GM23338 (cell line): ENCODE results near the gene COL18A1. TPM values are rescaled to one million over a fixed set of nuclear protein-coding genes. Genes with fewer than 3 reads are reported as not detected.
A peak's percentile ranks its signal among the peaks of the same experiment; 100 is the strongest.

Source experiments
- ATAC-seq: fragments of 200-7000 bp; cut with Tn5 transposase; 3 replicates; pipeline ENCODE4 v1.9.1; 2020
- DNase-seq: peaks from one replicate; pipeline ENCODE4 v3.0.0-alpha.2; 2015; ENCODE audit warnings: low spot score
- H2AFZ ChIP-seq: fragments of 200-600 bp; sonication (generic); 2 replicates; pipeline ENCODE4 v1.8.0; 2016; ENCODE audit warnings: antibody characterized with exemption, mild to moderate bottlenecking, moderate library complexity
- H3F3A ChIP-seq: fragments of 200-600 bp; sonication (generic); replicated peaks from 2 replicates; pipeline ENCODE4 v1.8.0; 2017; ENCODE audit warnings: antibody characterized with exemption, mixed run types, low read depth
- H3K27ac ChIP-seq: fragments of 200-600 bp; sonication (generic); 2 replicates; pipeline ENCODE4 v1.6.1; 2016; ENCODE audit warnings: low read depth
- H3K27me3 ChIP-seq: fragments of 200-600 bp; sonication (generic); 2 replicates; pipeline ENCODE4 v1.8.0; 2016; ENCODE audit warnings: mild to moderate bottlenecking, mixed run types, moderate library complexity; ENCODE audit not compliant: insufficient read depth
- H3K36me3 ChIP-seq: fragments of 200-600 bp; sonication (generic); 2 replicates; pipeline ENCODE4 v1.8.0; 2016; ENCODE audit warnings: mild to moderate bottlenecking; ENCODE audit not compliant: insufficient read depth
- H3K4me1 ChIP-seq: fragments of 200-600 bp; sonication (generic); 2 replicates; pipeline ENCODE4 v1.8.0; 2016; ENCODE audit warnings: mild to moderate bottlenecking, moderate library complexity; ENCODE audit not compliant: insufficient read depth
- H3K4me2 ChIP-seq: fragments of 200-600 bp; sonication (generic); 2 replicates; pipeline ENCODE4 v1.7.1; 2017; ENCODE audit warnings: mixed run types
- H3K4me3 ChIP-seq: fragments of 200-600 bp; sonication (generic); 2 replicates; pipeline ENCODE4 v1.6.1; 2016; ENCODE audit warnings: mixed run types
- H3K79me2 ChIP-seq: fragments of 200-600 bp; sonication (generic); replicated peaks from 2 replicates; pipeline ENCODE4 v1.8.0; 2017; ENCODE audit warnings: mild to moderate bottlenecking; ENCODE audit not compliant: insufficient read depth
- H3K9me2 ChIP-seq: fragments of 200-600 bp; sonication (generic); 2 replicates; pipeline ENCODE4 v1.8.0; 2017; ENCODE audit not compliant: insufficient read depth
- H4K20me1 ChIP-seq: fragments of 200-600 bp; sonication (generic); replicated peaks from 2 replicates; pipeline ENCODE4 v1.8.0; 2017; ENCODE audit warnings: mild to moderate bottlenecking; ENCODE audit not compliant: insufficient read depth
- H3K27ac Mint-ChIP-seq: 2 replicates; pipeline ENCODE4 v1.8.0; 2020; ENCODE audit warnings: inconsistent platforms, mild to moderate bottlenecking, moderate library complexity, mixed read lengths
- H3K27me3 Mint-ChIP-seq: 3 replicates; pipeline ENCODE4 v1.8.0; 2022; ENCODE audit warnings: low read depth, mild to moderate bottlenecking, moderate library complexity, mixed read lengths, inconsistent platforms; ENCODE audit not compliant: insufficient read depth, poor library complexity
- H3K36me3 Mint-ChIP-seq: 3 replicates; pipeline ENCODE4 v1.8.0; 2021; ENCODE audit warnings: low read depth, mild to moderate bottlenecking, inconsistent platforms, moderate library complexity, mixed read lengths
- H3K4me1 Mint-ChIP-seq: 3 replicates; pipeline ENCODE4 v1.8.0; 2020; ENCODE audit warnings: mild to moderate bottlenecking, inconsistent platforms, mixed read lengths
- H3K4me3 Mint-ChIP-seq: 3 replicates; pipeline ENCODE4 v1.8.0; 2021; ENCODE audit warnings: moderate library complexity, mild to moderate bottlenecking, inconsistent platforms, mixed read lengths
- H3K9me3 Mint-ChIP-seq: 3 replicates; pipeline ENCODE4 v1.8.0; 2020; ENCODE audit warnings: moderate library complexity, mild to moderate bottlenecking, inconsistent platforms, mixed read lengths
- ETS1 ChIP-seq: IDR thresholded peaks from 2 replicates; pipeline ENCODE4 v1.6.1; 2016; ENCODE audit warnings: antibody characterized with exemption
- EZH2phosphoT487 ChIP-seq: fragments of 200-600 bp; sonication (generic); IDR thresholded peaks from one replicate; pipeline ENCODE4 v1.8.1; 2018; ENCODE audit warnings: antibody characterized with exemption; ENCODE audit not compliant: unreplicated experiment
- JUNB ChIP-seq: IDR thresholded peaks from one replicate; pipeline ENCODE4 v1.6.1; 2016; ENCODE audit warnings: antibody characterized with exemption; ENCODE audit not compliant: unreplicated experiment
- NANOG ChIP-seq: IDR thresholded peaks from 2 replicates; pipeline ENCODE4 v1.6.1; 2016; ENCODE audit warnings: antibody characterized with exemption, borderline replicate concordance
- POLR2AphosphoS5 ChIP-seq: IDR thresholded peaks from 2 replicates; pipeline ENCODE4 v1.6.1; 2016; ENCODE audit warnings: antibody characterized with exemption, low read depth
- STAT1 ChIP-seq: IDR thresholded peaks from one replicate; pipeline ENCODE4 v1.6.1; 2016; ENCODE audit warnings: antibody characterized with exemption; ENCODE audit not compliant: unreplicated experiment
- ZNF114 ChIP-seq: fragments of 250-450 bp; sonication (Bioruptor Pico); IDR thresholded peaks from 2 replicates; pipeline ENCODE4 v1.5.0; 2020; ENCODE audit warnings: mild to moderate bottlenecking, moderate library complexity
- polyA plus RNA-seq: library from polyadenylated mRNA; unstranded; fragments of >200 nt; fragmentation: Nextera tagmentation; extraction: Ambion mirVana; gene quantifications from 2 replicates; pipeline ENCODE4 v1.2.1, GENCODE V29; 2016
- total RNA-seq: library from RNA; depleted of rRNA; stranded (reverse); fragments of >200 nt; shearing (Covaris generic); gene quantifications from 2 replicates; pipeline ENCODE4 v1.2.3, GENCODE V29; 2014
- TF ChIP-seq, protein P1 (sequence below), 2 experiments: fragments of 200-600 bp in 1 of 2; sonication (generic) in 1 of 2; conservative IDR thresholded peaks; 2 replicates each; pipeline versions ENCODE4 v1.5.1 to v1.6.1; 2016 to 2017; ENCODE audit warnings: antibody characterized with exemption in 2 of 2, low read depth in 2 of 2, mild to moderate bottlenecking in 2 of 2, moderate library complexity in 1 of 2
- TF ChIP-seq, protein P2 (sequence below): IDR thresholded peaks from one replicate; pipeline ENCODE4 v1.6.1; 2018; ENCODE audit warnings: antibody characterized with exemption; ENCODE audit not compliant: unreplicated experiment

The COL18A1 gene
- total and polyA plus RNA-seq, 2 experiments from 2014 or later, result 38.4 to 430 TPM

- Mint-ChIP-seq H3K9me3 (no peaks in the 10 kb centered on the region; the same call in 2 of the 3 replicates), H3K27ac (no peak overlapping the region), H3K4me3 (no peak overlapping the region), H3K27me3 (peaks cover 22% of the 10 kb centered on the region), H3K4me1 (peaks cover 4% of the 10 kb centered on the region; the same call in 1 of the 3 replicates), H3K36me3 (peaks cover 16% of the 10 kb centered on the region)
- TF ChIP-seq, protein P1, sequence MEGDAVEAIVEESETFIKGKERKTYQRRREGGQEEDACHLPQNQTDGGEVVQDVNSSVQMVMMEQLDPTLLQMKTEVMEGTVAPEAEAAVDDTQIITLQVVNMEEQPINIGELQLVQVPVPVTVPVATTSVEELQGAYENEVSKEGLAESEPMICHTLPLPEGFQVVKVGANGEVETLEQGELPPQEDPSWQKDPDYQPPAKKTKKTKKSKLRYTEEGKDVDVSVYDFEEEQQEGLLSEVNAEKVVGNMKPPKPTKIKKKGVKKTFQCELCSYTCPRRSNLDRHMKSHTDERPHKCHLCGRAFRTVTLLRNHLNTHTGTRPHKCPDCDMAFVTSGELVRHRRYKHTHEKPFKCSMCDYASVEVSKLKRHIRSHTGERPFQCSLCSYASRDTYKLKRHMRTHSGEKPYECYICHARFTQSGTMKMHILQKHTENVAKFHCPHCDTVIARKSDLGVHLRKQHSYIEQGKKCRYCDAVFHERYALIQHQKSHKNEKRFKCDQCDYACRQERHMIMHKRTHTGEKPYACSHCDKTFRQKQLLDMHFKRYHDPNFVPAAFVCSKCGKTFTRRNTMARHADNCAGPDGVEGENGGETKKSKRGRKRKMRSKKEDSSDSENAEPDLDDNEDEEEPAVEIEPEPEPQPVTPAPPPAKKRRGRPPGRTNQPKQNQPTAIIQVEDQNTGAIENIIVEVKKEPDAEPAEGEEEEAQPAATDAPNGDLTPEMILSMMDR (conservative IDR thresholded peaks at IDR 0.05; ENCODE audit: low read depth in 2 of 2), result peak; percentile 32 to 37
- no peak for TF ChIP-seq ZNF114 (CRISPR knock-in tag)
- H3K27me3 ChIP-seq, result no peaks in the 10 kb centered on the region
- H2AFZ ChIP-seq, result no peak overlapping the region
- ATAC-seq, result peak; percentile 19
- H3K4me3 ChIP-seq, result no peak overlapping the region
- H3F3A ChIP-seq, result peaks cover 15% of the 10 kb centered on the region
- H3K9me2 ChIP-seq, result no peaks in the 10 kb centered on the region
- H3K4me1 ChIP-seq, result no peaks in the 10 kb centered on the region
- no peaks in the 10 kb centered on the region for H3K36me3 ChIP-seq
- H3K27ac ChIP-seq, result no peak overlapping the region
- H3K79me2 ChIP-seq, result no peaks in the 10 kb centered on the region
- no peak overlapping the region for H3K4me2 ChIP-seq
- DNase-seq, result peak; percentile 68
- no peaks in the 10 kb centered on the region; the same call in 1 of the 2 replicates for H4K20me1 ChIP-seq
Observed at GRCh38 chr21:45509566-45510465, 104.9 kb downstream of the COL18A1 start.

- no peaks in the 10 kb centered on the region for H3K4me1 ChIP-seq
- H3K27me3 ChIP-seq, result no peaks in the 10 kb centered on the region
- Mint-ChIP-seq H3K4me3 (no peak overlapping the region), H3K4me1 (peaks cover 4% of the 10 kb centered on the region; the same call in 1 of the 3 replicates), H3K9me3 (no peaks in the 10 kb centered on the region; the same call in 2 of the 3 replicates), H3K27me3 (peaks cover 22% of the 10 kb centered on the region), H3K27ac (no peak overlapping the region), H3K36me3 (peaks cover 19% of the 10 kb centered on the region)
- no peaks in the 10 kb centered on the region for H3K9me2 ChIP-seq
- H3F3A ChIP-seq, result peaks cover 15% of the 10 kb centered on the region
- TF ChIP-seq, protein P1 (conservative IDR thresholded peaks at IDR 0.05; ENCODE audit: low read depth in 2 of 2), result no peak
- TF ChIP-seq NANOG (no peak), JUNB (no peak), EZH2phosphoT487 (no peak), STAT1 (no peak), ETS1 (no peak), ZNF114 (CRISPR knock-in tag) (no peak), POLR2AphosphoS5 (no peak)
- TF ChIP-seq, protein P2, sequence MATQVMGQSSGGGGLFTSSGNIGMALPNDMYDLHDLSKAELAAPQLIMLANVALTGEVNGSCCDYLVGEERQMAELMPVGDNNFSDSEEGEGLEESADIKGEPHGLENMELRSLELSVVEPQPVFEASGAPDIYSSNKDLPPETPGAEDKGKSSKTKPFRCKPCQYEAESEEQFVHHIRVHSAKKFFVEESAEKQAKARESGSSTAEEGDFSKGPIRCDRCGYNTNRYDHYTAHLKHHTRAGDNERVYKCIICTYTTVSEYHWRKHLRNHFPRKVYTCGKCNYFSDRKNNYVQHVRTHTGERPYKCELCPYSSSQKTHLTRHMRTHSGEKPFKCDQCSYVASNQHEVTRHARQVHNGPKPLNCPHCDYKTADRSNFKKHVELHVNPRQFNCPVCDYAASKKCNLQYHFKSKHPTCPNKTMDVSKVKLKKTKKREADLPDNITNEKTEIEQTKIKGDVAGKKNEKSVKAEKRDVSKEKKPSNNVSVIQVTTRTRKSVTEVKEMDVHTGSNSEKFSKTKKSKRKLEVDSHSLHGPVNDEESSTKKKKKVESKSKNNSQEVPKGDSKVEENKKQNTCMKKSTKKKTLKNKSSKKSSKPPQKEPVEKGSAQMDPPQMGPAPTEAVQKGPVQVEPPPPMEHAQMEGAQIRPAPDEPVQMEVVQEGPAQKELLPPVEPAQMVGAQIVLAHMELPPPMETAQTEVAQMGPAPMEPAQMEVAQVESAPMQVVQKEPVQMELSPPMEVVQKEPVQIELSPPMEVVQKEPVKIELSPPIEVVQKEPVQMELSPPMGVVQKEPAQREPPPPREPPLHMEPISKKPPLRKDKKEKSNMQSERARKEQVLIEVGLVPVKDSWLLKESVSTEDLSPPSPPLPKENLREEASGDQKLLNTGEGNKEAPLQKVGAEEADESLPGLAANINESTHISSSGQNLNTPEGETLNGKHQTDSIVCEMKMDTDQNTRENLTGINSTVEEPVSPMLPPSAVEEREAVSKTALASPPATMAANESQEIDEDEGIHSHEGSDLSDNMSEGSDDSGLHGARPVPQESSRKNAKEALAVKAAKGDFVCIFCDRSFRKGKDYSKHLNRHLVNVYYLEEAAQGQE, result no peak
- H3K4me2 ChIP-seq, result no peak overlapping the region
- no peak overlapping the region for H3K4me3 ChIP-seq
- no peak for ATAC-seq
- H3K79me2 ChIP-seq, result no peaks in the 10 kb centered on the region
- no peak overlapping the region for H3K27ac ChIP-seq
- no peaks in the 10 kb centered on the region for H3K36me3 ChIP-seq
- no peak overlapping the region for H2AFZ ChIP-seq
- no peak for DNase-seq
- no peaks in the 10 kb centered on the region; the same call in 1 of the 2 replicates for H4K20me1 ChIP-seq
Observed at GRCh38 chr21:45510466-45510955, 105.5 kb downstream of the COL18A1 start.
